ENCODE measurements around the gene GNG2. TPM values are rescaled to one million over a fixed set of nuclear protein-coding genes. Genes with fewer than 3 reads are reported as not detected.

Gene GNG2
- total and polyA plus RNA-seq, 2 donors from 2014 or later = 4.0 to 35.6 TPM

- H3K36me3 ChIP-seq (ENCODE audit: control insufficient read depth in 2 of 3, insufficient read depth in 3 of 3, low read length in 3 of 3) = no peaks in the 10 kb centered on the region
- H3K4me1 ChIP-seq (ENCODE audit: control insufficient read depth in 2 of 3, insufficient read depth in 2 of 3, low read depth in 1 of 3, low read length in 3 of 3) = no peaks in the 10 kb centered on the region
- FAIRE-seq = no peak
- H3K9ac ChIP-seq (ENCODE audit: low read length in 3 of 3) = no peak overlapping the region
- H3K27me3 ChIP-seq (ENCODE audit: control insufficient read depth, insufficient read depth, low read length) = no peaks in the 10 kb centered on the region
- intact Hi-C loops (cut with DNase I) = no loop called here
- DNase-seq = no peak
- TF ChIP-seq, protein P1, sequence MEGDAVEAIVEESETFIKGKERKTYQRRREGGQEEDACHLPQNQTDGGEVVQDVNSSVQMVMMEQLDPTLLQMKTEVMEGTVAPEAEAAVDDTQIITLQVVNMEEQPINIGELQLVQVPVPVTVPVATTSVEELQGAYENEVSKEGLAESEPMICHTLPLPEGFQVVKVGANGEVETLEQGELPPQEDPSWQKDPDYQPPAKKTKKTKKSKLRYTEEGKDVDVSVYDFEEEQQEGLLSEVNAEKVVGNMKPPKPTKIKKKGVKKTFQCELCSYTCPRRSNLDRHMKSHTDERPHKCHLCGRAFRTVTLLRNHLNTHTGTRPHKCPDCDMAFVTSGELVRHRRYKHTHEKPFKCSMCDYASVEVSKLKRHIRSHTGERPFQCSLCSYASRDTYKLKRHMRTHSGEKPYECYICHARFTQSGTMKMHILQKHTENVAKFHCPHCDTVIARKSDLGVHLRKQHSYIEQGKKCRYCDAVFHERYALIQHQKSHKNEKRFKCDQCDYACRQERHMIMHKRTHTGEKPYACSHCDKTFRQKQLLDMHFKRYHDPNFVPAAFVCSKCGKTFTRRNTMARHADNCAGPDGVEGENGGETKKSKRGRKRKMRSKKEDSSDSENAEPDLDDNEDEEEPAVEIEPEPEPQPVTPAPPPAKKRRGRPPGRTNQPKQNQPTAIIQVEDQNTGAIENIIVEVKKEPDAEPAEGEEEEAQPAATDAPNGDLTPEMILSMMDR (IDR thresholded peaks at IDR 0.05; ENCODE audit: borderline replicate concordance, extremely low read depth, insufficient read depth) = no peak
- H3K27ac ChIP-seq (ENCODE audit: low read depth in 2 of 2, low read length in 2 of 2) = no peak overlapping the region
- no peak overlapping the region for H3K4me3 ChIP-seq (ENCODE audit: low read length in 3 of 3)
- no peaks in the 10 kb centered on the region for H3K9me3 ChIP-seq (ENCODE audit: control insufficient read depth in 2 of 3, insufficient read depth in 1 of 3, low read length in 3 of 3)
Observed at GRCh38 chr14:51969852-51970540, 109.6 kb downstream of the GNG2 start.

- Histone ChIP-seq H3K4me1 (ENCODE audit: control insufficient read depth in 2 of 3, insufficient read depth in 2 of 3, low read depth in 1 of 3, low read length in 3 of 3) (no peaks in the 10 kb centered on the region), H3K4me3 (ENCODE audit: low read length in 3 of 3) (no peak overlapping the region), H3K36me3 (ENCODE audit: control insufficient read depth in 2 of 3, insufficient read depth in 3 of 3, low read length in 3 of 3) (no peaks in the 10 kb centered on the region), H3K9ac (ENCODE audit: low read length in 3 of 3) (no peak overlapping the region), H3K9me3 (ENCODE audit: control insufficient read depth in 2 of 3, insufficient read depth in 1 of 3, low read length in 3 of 3) (no peaks in the 10 kb centered on the region), H3K27me3 (ENCODE audit: control insufficient read depth, insufficient read depth, low read length) (no peaks in the 10 kb centered on the region), H3K27ac (ENCODE audit: low read depth in 2 of 2, low read length in 2 of 2) (no peak overlapping the region)
- no peak for DNase-seq
- intact Hi-C loops (cut with DNase I) = no loop called here
- TF ChIP-seq, protein P1 (IDR thresholded peaks at IDR 0.05; ENCODE audit: borderline replicate concordance, extremely low read depth, insufficient read depth) = no peak
- FAIRE-seq = no peak
Observed at GRCh38 chr14:51972566-51972965, 112.2 kb downstream of the GNG2 start.

DNA sequence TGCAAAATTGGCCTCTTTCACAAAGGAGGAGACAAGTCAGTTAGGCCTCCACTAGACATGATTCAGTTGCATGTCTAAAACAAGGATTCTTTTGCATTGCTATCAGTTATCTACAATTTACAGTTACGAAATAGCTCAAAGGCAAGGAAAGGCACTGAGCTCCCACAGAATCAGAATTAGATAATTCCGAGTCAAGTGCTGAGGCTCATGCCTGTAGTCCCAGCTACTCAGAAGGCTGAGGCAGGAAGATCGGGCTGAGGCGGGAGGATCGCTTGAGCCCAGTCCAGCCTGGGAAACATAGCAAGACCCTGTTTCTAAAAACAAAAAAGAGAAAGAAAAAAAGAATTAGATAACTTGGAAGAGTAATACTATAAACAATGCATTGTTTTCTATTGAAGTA, 116.7 kb downstream of the GNG2 start:
- no peaks in the 10 kb centered on the region for H3K9me3 ChIP-seq (ENCODE audit: control insufficient read depth in 2 of 3, insufficient read depth in 1 of 3, low read length in 3 of 3)
- no peaks in the 10 kb centered on the region for H3K27me3 ChIP-seq (ENCODE audit: control insufficient read depth, insufficient read depth, low read length)
- no peak overlapping the region for H3K4me3 ChIP-seq (ENCODE audit: low read length in 3 of 3)
- no peaks in the 10 kb centered on the region for H3K4me1 ChIP-seq (ENCODE audit: control insufficient read depth in 2 of 3, insufficient read depth in 2 of 3, low read depth in 1 of 3, low read length in 3 of 3)
- H3K27ac ChIP-seq (ENCODE audit: low read depth in 2 of 2, low read length in 2 of 2) = no peak overlapping the region
- TF ChIP-seq, protein P1 (IDR thresholded peaks at IDR 0.05; ENCODE audit: borderline replicate concordance, extremely low read depth, insufficient read depth) = no peak
- DNase-seq (no peak), FAIRE-seq (no peak)
- intact Hi-C loops (cut with DNase I) = no loop called here
- H3K36me3 ChIP-seq (ENCODE audit: control insufficient read depth in 2 of 3, insufficient read depth in 3 of 3, low read length in 3 of 3) = no peaks in the 10 kb centered on the region
- no peak overlapping the region for H3K9ac ChIP-seq (ENCODE audit: low read length in 3 of 3)

GRCh38 chr14:51978681-51979085, 118.3 kb downstream of the GNG2 start:
- intact Hi-C loops (cut with DNase I) = no loop called here
- TF ChIP-seq, protein P1 (IDR thresholded peaks at IDR 0.05; ENCODE audit: borderline replicate concordance, extremely low read depth, insufficient read depth) = no peak
- Histone ChIP-seq H3K27ac (ENCODE audit: low read depth in 2 of 2, low read length in 2 of 2) (no peak overlapping the region), H3K9ac (ENCODE audit: low read length in 3 of 3) (no peak overlapping the region), H3K9me3 (ENCODE audit: control insufficient read depth in 2 of 3, insufficient read depth in 1 of 3, low read length in 3 of 3) (no peaks in the 10 kb centered on the region), H3K4me1 (ENCODE audit: control insufficient read depth in 2 of 3, insufficient read depth in 2 of 3, low read depth in 1 of 3, low read length in 3 of 3) (no peaks in the 10 kb centered on the region), H3K4me3 (ENCODE audit: low read length in 3 of 3) (no peak overlapping the region), H3K36me3 (ENCODE audit: control insufficient read depth in 2 of 3, insufficient read depth in 3 of 3, low read length in 3 of 3) (no peaks in the 10 kb centered on the region), H3K27me3 (ENCODE audit: control insufficient read depth, insufficient read depth, low read length) (no peaks in the 10 kb centered on the region)
- FAIRE-seq (no peak), DNase-seq (no peak)
